Fibroblast of villous mesenchyme (primary cell): ENCODE results near the gene SHC1. TPM values are rescaled to one million over a fixed set of nuclear protein-coding genes. Genes with fewer than 3 reads are reported as not detected.

Experiments
- DNase-seq: peaks from one replicate; pipeline ENCODE4 v3.0.0-alpha.2; 2010; ENCODE audit warnings: low read depth
- H3K4me3 ChIP-seq: 2 replicates; pipeline ENCODE4 v1.5.1; 2011; ENCODE audit warnings: low read depth, mild to moderate bottlenecking, low read length
- CTCF ChIP-seq: IDR thresholded peaks from 2 replicates; pipeline ENCODE4 v1.5.1; 2012; ENCODE audit warnings: low read depth, mild to moderate bottlenecking, low read length; ENCODE audit not compliant: insufficient read depth
- total RNA-seq: library from RNA; depleted of rRNA; stranded (reverse); fragments of >200 nt; gene quantifications from 2 replicates; pipeline ENCODE4 v1.2.3, GENCODE V29; 2012

SHC1 gene
- total RNA-seq, 1 donor, result 330 TPM

GRCh38 chr1:154969860-154970452 is 591 bp downstream of the SHC1 start:
- DNase-seq, result no peak
- no peak for TF ChIP-seq CTCF
- peak overlapping the region; percentile 79 for H3K4me3 ChIP-seq

- no peak for TF ChIP-seq CTCF
- H3K4me3 ChIP-seq, result peak overlapping the region; percentile 79
- DNase-seq, result no peak
These were observed 1.3 kb downstream of the SHC1 start for GRCh38 chr1:154969246-154969645.

GRCh38 chr1:154968731-154969130 is 1.8 kb downstream of the SHC1 start:
- DNase-seq, result no peak
- peak overlapping the region; percentile 79 for H3K4me3 ChIP-seq
- no peak for TF ChIP-seq CTCF

- TF ChIP-seq CTCF, result no peak
These were observed 3.1 kb downstream of the SHC1 start for GRCh38 chr1:154967331-154967950.

GRCh38 chr1:154966111-154966510 is 4.4 kb downstream of the SHC1 start:
- no peak for DNase-seq
- H3K4me3 ChIP-seq, result no peak overlapping the region
- no peak for TF ChIP-seq CTCF

More at GRCh38 chr1:154967331-154967950, 3.1 kb downstream of the SHC1 start:
- no peak for DNase-seq
- H3K4me3 ChIP-seq, result no peak overlapping the region

- DNase-seq, result no peak
- no peak for TF ChIP-seq CTCF
- no peak overlapping the region for H3K4me3 ChIP-seq
These were observed 6.2 kb downstream of the SHC1 start for GRCh38 chr1:154964359-154964758.

GRCh38 chr1:154963643-154964042 is 6.9 kb downstream of the SHC1 start:
- no peak for TF ChIP-seq CTCF
- no peak for DNase-seq
- H3K4me3 ChIP-seq, result no peak overlapping the region
